GM18907 (cell line): ENCODE measurements around the gene SHB.
A peak's percentile ranks its signal among the peaks of the same experiment; 100 is the strongest.

Experiments used
- ATAC-seq: cut with Tn5 transposase; IDR thresholded peaks from one replicate; pipeline ENCODE4 v1.9.1; 2021; ENCODE audit warnings: mild to moderate bottlenecking, moderate library complexity; ENCODE audit not compliant: unreplicated experiment

Gene SHB

DNA sequence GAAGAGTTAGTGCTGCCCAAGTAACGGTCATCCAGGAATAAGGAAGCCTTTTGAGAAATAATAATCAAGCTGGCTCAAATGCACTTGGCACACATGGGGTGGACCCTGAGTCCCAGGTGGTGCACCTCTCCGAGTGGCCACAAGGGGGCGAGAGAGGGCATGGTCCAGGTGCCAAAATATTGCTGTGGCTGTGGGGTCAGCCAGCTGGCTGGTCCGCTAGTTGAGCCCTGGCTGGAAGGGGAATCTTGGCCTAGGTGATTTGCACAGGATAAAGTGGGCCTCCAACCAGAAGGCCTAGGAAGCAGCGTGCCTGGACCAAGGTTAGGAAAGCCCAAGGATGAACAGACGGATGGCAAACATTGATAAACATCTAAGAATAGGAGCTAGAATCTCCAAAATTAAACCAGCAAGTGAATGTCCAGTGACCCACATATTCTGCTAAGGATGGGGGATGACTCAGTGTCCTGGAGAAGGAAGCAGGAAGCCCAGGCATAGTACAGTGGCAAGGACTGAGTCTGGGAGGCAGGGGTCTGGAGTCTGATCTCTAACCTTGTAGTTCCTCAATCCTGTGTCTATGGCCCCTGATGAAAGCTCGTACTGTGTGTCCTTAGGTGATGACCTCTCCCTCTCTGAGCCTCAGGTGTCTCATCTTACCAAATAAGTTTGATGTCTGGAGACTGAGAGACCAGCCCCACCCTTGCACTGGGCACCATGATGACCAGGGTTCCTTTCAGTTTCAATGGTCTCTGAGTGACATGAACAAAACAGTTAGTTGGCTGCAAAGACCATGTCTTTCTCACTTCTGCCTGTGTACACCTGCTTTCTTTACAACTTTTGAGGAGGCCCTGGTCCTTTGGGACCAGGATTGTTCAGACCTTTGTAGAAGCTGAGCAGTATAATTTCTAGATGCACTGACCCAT, 19.2 kb upstream of the SHB start:
- ATAC-seq, result peak; percentile 55

GRCh38 chr9:38086496-38086895, 17.5 kb upstream of the SHB start:
- no peak for ATAC-seq

GRCh38 chr9:38085308-38085707, 16.3 kb upstream of the SHB start:
- no peak for ATAC-seq

DNA sequence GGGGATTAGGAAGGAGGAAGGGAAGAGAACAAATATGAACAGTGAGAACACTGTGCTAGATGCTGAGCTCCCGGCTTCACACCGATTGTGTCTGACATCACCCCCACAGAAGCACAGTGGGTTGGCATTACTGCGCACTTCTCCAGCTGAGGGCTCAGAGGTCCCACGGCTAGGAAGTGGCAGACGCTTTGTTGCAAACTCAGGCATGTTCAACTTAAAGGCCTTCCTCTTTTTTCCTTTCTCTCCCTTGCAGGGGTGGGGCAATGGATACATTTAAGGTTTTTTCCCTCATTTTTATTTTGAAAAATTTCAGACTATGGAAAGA, 15.5 kb upstream of the SHB start:
- no peak for ATAC-seq

GRCh38 chr9:38083858-38084555, 15.0 kb upstream of the SHB start:
- no peak for ATAC-seq

DNA sequence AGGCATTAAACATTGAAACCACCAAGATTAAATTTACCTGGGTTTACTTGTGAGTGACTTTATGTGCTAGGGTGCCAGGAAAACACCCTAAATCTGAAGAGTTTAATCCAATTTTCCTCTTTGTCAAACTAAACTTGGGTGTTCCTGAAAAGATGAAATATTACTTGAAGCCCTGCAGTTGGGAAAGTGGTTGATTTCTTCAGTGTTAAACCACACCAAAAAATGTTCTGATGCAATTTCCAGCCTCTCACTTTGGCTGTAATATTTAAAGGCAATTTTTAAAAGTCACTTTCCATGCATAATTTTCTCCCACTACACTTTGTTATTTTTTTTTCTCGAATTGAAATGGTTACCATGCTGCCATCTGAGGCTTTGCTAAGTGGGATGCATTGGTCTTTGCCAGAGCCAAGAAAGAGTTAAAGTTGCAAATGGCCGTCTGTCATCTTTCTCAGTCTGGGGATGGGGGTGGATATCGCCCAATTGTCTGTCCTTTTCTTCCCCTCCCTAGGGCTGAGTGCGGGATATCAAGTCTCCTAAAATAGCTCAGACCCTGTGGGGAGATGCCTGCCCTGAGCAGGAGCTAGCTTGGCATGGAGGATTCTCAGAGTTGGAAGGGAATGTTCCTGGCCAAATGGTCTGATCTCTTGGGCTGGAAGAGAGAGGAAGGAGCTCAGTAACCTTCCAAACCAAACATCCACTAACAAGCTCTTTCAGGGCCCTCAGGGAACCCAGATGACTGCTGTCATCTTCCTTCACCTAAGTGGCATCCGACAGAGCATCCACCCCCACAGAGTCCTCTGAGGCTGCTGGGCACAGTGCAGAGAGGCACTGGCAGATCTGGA, 13.6 kb upstream of the SHB start:
- ATAC-seq, result no peak

DNA sequence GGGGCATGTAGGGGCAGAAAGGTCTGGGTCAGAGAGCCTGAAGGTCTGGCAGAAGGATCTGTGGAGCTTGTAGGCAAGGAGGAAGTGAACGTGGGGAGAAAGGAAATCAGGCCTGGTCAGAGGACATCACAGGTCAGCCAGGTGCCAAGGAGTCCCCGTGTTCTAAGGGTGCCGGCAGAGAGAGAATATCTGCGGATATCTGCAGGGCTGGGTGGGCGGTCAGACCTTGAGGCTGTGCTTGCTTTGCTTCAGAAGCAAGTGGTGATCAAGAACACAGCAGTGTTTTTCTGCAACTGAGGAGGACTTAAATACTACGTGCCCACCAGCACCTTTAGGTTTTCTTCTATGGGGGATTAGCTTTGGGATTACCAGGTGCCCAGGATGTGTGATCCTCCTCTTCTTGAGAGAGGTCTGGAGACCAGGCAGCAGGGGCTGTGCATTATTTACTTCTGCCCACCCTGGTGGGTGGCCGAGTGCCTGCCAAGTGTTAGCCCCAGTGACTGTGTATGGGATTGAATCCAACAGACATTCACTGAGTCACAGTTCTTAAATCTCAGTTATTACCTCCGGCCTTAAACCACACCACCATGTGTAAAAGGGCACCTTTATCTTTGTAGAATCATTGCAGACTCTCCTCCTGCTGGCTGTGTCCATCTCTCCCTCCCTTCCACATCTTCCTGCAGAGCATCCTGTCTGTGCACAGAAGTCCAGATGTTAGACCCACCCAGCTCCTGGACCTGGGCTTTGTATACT, 12.5 kb upstream of the SHB start:
- no peak for ATAC-seq

GRCh38 chr9:38079461-38080031, 10.5 kb upstream of the SHB start:
- ATAC-seq, result no peak

- ATAC-seq, result no peak
Measured at GRCh38 chr9:38075272-38075671, 6.2 kb upstream of the SHB start.

- no peak for ATAC-seq
Measured at GRCh38 chr9:38074441-38074961, 5.5 kb upstream of the SHB start.

DNA sequence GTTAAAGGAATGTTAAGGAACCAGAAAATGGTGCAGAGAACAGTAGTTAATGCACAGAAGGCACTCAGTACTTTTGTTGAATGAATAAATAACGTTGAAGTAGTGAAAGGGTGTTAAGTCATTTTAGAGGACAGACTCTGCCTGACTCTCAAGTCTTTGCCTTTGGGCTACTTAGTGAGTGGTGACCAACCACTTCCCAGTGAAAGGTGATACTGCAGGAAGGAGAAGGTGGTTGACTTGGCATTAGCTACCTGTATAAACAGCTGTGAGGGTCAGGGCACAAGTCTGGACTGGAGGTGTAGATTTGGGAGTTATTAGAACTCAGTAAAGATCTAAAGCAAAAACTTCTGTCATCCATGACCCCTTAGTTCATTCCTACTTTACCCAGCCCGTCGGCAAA, 4.9 kb upstream of the SHB start:
- ATAC-seq, result no peak

- no peak for ATAC-seq
Measured at GRCh38 chr9:38071470-38072134, 2.6 kb upstream of the SHB start.

GRCh38 chr9:38067859-38068681, 957 bp downstream of the SHB start:
- ATAC-seq, result no peak

DNA sequence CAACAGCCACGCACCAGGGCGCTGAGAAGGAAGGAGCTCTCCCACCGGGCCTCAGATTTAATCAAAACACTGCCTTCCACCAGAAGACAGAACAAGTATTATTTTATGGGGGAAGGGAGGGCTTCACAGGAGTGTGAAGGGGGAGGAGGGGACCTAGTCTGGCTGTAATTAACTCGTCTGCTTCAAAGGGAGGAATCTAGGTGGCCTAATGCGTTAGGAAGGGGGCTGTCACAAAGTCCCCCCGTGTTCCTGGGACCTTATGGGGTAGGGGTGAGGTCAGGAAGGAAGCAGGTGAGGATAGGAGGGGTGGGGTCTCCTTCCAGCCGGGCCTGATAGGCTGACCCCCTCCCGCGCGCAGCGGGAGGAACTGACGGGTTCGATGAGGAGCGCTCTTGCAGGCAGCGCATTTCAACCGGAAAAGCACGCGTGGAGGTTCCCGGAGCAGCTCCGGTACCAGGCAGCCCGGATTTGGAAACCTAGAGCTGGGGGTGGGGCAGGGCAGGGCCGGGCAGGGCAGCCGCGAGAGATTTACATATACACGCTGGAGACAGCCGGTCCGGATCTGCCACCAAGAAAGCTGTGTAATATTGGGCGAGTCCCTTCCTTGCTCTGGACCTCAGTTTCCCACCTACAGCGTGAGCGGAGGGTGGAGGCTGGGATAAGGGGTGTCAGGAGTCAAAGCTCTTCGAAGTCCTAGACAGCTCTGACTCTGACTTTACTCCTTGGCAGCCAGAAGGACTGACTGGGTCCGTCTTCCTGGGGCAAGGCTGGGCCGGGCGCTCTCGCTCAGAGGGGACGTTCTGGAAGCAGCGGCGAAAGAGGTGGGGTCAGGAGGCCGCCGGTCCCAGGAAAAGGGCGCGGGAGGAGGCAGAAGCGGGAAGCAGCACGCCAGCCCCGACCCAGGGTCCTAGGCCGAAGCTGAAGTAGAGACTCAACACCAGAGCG, 1.8 kb downstream of the SHB start:
- ATAC-seq, result no peak

DNA sequence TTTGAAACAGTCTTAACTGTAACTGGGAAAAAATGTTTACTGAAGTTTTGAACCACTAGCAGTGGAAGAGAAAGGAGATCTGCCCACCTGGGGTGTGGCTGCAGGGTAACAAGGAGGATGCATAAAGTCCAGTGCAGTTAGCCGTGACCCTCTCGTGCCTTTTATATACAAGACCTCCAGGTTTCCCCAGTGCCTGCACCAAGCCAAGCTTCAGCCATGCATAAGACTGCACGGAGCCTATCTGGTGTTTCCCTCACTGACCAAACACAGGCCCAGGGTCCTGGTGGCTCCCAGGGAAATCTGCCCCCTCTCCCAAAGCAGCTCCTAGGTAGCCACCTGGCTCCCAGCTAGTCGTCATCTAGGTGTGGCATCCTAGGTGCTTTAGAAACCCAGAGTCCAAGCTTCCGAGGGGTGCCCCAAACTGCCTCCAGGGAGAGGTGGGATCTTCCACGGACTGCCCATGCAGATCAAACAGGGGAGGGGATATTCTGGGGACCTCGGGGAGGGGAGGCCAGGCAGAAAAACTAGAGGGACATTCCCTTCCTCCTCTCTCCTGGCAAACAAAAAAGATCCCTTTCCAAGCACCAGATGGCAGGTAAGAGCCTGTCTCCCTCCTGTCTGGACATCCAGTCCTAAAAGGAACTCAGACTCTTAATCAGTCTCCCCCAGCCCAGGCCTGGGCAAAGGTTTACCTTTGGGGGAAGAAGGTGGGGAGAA, 2.7 kb downstream of the SHB start:
- no peak for ATAC-seq

DNA sequence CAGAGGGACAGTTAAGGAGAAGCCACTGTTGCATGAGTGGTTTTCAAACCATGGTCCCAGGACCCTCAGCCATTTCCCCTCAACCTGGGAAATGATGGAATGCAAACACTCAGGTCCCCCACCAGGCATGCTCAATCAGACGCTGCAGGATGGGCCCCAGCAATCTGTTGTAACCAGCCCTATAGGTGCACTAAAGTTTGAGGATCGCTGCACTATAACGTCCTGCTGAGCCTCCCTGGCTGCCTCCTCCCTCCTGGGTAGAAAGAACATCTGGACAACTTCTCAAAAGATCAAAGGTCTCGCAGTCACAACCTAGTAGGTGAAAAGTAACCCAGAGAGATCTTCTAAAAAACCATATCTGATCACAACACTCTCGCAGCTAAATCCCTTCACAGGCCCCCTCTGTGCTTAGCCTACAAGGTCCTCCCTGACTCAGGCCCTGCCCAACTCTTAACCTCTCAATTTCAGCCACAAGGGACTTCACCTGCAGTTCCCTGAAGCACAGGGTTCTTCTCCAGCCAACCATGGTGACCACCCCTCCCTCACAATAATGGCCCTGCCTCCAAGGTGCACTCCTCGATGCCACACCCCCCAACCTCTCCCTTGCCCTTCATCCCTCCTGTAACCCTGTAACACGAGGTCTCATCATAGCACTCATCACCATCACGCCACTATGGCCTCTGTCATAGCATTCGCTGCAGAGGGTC, 3.5 kb downstream of the SHB start:
- peak; percentile 48 for ATAC-seq
